ENCODE measurements around the gene KRTAP20-2. TPM values are rescaled to one million over a fixed set of nuclear protein-coding genes. Genes with fewer than 3 reads are reported as not detected.

Gene KRTAP20-2
- total RNA-seq, 1 experiment from 2014 or later: not detected

DNA sequence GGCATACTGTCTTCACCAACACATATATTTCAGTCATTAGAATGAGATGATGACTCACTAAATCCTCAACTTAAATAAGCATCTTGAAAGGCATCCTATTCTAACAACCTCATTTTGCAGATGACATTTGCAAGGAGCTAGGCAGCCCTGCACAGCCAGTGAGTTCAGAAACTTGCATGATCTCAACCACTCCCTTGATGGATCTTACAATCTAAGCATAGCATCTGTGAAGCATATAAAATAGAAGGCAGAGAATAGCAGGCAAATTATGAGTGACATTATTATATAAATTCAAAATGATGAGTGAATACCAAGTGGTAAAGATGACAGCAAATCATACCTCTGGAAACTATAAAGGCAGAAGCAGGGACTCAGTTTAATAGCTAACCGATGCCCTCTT lies 39.3 kb downstream of the KRTAP20-2 start:
- Histone ChIP-seq H3K27me3 (replicated peaks; ENCODE audit: insufficient read depth, low read depth, low read length, poor library complexity) (no peaks in the 10 kb centered on the region), H3K4me1 (ENCODE audit: insufficient read depth, low read length, poor library complexity, severe bottlenecking) (no peaks in the 10 kb centered on the region), H3K9me3 (ENCODE audit: low read depth, low read length, poor library complexity, severe bottlenecking) (peaks cover 5% of the 10 kb centered on the region), H3K4me3 (ENCODE audit: low read depth, low read length, poor library complexity, severe bottlenecking) (no peak overlapping the region), H3K36me3 (ENCODE audit: insufficient read depth, low read length, poor library complexity, severe bottlenecking) (no peaks in the 10 kb centered on the region), H3K27ac (ENCODE audit: low read depth, low read length, poor library complexity, severe bottlenecking) (no peak overlapping the region)
- TF ChIP-seq, protein P1, sequence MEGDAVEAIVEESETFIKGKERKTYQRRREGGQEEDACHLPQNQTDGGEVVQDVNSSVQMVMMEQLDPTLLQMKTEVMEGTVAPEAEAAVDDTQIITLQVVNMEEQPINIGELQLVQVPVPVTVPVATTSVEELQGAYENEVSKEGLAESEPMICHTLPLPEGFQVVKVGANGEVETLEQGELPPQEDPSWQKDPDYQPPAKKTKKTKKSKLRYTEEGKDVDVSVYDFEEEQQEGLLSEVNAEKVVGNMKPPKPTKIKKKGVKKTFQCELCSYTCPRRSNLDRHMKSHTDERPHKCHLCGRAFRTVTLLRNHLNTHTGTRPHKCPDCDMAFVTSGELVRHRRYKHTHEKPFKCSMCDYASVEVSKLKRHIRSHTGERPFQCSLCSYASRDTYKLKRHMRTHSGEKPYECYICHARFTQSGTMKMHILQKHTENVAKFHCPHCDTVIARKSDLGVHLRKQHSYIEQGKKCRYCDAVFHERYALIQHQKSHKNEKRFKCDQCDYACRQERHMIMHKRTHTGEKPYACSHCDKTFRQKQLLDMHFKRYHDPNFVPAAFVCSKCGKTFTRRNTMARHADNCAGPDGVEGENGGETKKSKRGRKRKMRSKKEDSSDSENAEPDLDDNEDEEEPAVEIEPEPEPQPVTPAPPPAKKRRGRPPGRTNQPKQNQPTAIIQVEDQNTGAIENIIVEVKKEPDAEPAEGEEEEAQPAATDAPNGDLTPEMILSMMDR (conservative IDR thresholded peaks at IDR 0.05; ENCODE audit: low read depth, low read length): no peak
- TF ChIP-seq EZH2 (IDR thresholded peaks at IDR 0.05; ENCODE audit: borderline replicate concordance, low read depth, low read length, poor library complexity, severe bottlenecking): no peak
- ChIA-PET POLR2A (ENCODE audit: low non-redundant PET) (no interaction called here), CTCF (no interaction called here)
- DNase-seq (ENCODE audit: low spot score): no peak
- intact Hi-C loops (cut with micrococcal nuclease; ENCODE audit: unreplicated experiment): no loop called here
- no TSS peak for BruUV-seq (replicated peaks)

GRCh38 chr21:30676737-30677136 lies 41.7 kb downstream of the KRTAP20-2 start:
- ChIA-PET POLR2A (ENCODE audit: low non-redundant PET) (no interaction called here), CTCF (no interaction called here)
- Histone ChIP-seq H3K27me3 (replicated peaks; ENCODE audit: insufficient read depth, low read depth, low read length, poor library complexity) (no peaks in the 10 kb centered on the region), H3K36me3 (ENCODE audit: insufficient read depth, low read length, poor library complexity, severe bottlenecking) (no peaks in the 10 kb centered on the region), H3K9me3 (ENCODE audit: low read depth, low read length, poor library complexity, severe bottlenecking) (peaks cover 10% of the 10 kb centered on the region), H3K4me1 (ENCODE audit: insufficient read depth, low read length, poor library complexity, severe bottlenecking) (no peaks in the 10 kb centered on the region), H3K27ac (ENCODE audit: low read depth, low read length, poor library complexity, severe bottlenecking) (no peak overlapping the region), H3K4me3 (ENCODE audit: low read depth, low read length, poor library complexity, severe bottlenecking) (no peak overlapping the region)
- BruUV-seq (replicated peaks): no TSS peak
- DNase-seq (ENCODE audit: low spot score): no peak
- intact Hi-C loops (cut with micrococcal nuclease; ENCODE audit: unreplicated experiment): no loop called here
- TF ChIP-seq EZH2 (IDR thresholded peaks at IDR 0.05; ENCODE audit: borderline replicate concordance, low read depth, low read length, poor library complexity, severe bottlenecking): no peak
- TF ChIP-seq, protein P1 (conservative IDR thresholded peaks at IDR 0.05; ENCODE audit: low read depth, low read length): no peak

GRCh38 chr21:30680586-30680985 lies 45.6 kb downstream of the KRTAP20-2 start:
- Histone ChIP-seq H3K27me3 (replicated peaks; ENCODE audit: insufficient read depth, low read depth, low read length, poor library complexity) (no peaks in the 10 kb centered on the region), H3K4me3 (ENCODE audit: low read depth, low read length, poor library complexity, severe bottlenecking) (no peak overlapping the region), H3K4me1 (ENCODE audit: insufficient read depth, low read length, poor library complexity, severe bottlenecking) (no peaks in the 10 kb centered on the region), H3K36me3 (ENCODE audit: insufficient read depth, low read length, poor library complexity, severe bottlenecking) (no peaks in the 10 kb centered on the region), H3K9me3 (ENCODE audit: low read depth, low read length, poor library complexity, severe bottlenecking) (peaks cover 5% of the 10 kb centered on the region), H3K27ac (ENCODE audit: low read depth, low read length, poor library complexity, severe bottlenecking) (no peak overlapping the region)
- no peak for DNase-seq (ENCODE audit: low spot score)
- intact Hi-C loops (cut with micrococcal nuclease; ENCODE audit: unreplicated experiment): no loop called here
- POLR2A ChIA-PET (ENCODE audit: low non-redundant PET): no interaction called here
- CTCF ChIA-PET: no interaction called here
- TF ChIP-seq, protein P1 (conservative IDR thresholded peaks at IDR 0.05; ENCODE audit: low read depth, low read length): no peak
- no peak for TF ChIP-seq EZH2 (IDR thresholded peaks at IDR 0.05; ENCODE audit: borderline replicate concordance, low read depth, low read length, poor library complexity, severe bottlenecking)
- BruUV-seq (replicated peaks): no TSS peak
